T-helper 1 cell (primary cell): ENCODE measurements around the gene TTC23L.
"Not testable (repeated sequence)": the region's sequence is repeated elsewhere in the genome, so short reads cannot be mapped to it uniquely, and the experiment has no call there.

Experiments used
- DNase-seq, 5 donors: peaks; one replicate each; pipeline ENCODE4 v3.0.0-alpha.2; 2012 to 2020
- total RNA-seq, 4 donors: gene quantifications; one replicate each; lab custom pipeline; 2026; lab: John Stamatoyannopoulos, UW

The TTC23L gene, protein sequence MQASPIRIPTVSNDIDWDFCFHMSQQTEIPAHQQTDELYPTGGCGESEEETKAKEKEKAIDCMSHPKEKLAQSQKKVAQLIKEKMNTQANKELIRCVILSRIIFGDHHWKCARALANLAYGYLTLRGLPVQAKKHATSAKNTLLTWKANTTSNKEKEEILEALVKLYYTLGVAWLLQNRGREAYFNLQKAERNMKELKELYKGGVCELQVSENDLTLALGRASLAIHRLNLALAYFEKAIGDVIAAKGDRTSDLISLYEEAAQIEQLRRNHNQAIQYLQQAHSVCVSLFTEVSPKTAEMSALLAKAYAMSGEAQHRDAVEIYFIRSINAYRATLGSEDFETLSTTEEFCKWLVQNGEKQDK
- total RNA-seq, result 1.1 to 2.1 (median 1.5) reads per million in 4 donors

DNA sequence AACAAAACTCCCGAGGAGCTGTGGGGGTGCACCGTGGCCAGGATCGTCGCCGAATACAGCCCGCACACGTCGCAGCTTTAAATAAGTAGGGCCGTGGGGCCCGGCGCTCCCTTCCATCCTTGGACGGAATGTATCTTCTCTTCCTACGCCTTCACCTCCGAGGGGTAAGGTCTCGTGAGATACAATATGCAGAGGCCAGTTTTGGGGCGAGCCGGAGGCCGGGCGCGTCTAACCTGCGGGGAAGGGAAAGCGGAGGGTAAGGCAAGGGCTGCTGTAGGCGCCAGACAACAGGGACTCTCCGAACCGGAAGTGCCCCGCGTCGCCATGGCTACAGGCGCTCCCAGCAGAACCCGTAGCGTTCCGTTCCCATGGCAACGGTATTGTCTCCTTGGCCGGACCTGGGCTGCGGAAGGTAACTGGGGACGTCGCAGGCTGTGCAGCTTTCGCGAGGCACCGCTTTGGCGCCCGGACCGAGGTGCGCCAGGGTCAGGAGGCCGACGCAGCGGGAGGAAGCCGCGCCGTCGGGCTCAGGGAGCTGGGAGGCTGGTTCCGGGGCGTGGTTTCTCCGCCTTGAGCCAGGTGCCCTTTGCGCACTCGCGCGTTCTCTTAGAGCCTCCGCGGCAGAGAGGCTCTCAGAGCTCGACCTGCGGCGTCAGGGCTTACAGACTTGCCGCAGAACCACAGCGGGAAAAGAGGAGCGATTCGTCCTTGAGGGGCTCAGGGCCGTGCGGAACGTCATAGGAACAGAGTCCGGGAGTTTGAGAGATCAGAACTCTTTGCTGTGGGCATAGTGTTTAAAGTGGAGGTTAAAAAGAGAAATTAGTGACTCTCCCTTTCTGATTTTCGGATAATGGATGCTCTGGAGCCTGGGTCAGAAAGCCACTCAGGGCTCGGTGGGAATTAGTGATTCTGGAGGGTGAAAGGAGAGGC, at the start of gene TTC23L:
TSS of gene TTC23L (plus strand) at position 380 of the 930 bp plus-strand sequence. CDS start 1,508 bp downstream, outside the sequence.
- DNase-seq, result peak; percentile 86 to 91 (median 91)

DNA sequence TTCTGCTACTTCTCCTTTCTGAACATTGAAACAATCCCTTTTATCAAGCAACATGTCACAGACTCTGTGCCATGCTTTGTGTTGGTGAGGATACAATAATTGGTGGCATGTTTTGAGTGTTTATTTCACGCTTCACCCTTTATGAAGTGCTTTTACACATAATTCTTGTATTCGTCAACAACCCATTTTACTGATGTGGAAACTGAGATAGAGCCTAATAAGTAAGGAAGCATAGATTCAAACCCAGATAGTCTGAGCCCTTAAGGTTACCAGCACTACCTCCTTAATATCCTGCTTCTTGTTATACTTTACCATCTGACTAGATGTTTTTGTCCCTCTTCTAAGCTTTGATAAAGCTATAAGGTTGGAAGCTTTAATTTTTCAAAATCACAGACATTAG, 49.3 kb upstream of the TTC23L start:
- no peak for DNase-seq

DNA sequence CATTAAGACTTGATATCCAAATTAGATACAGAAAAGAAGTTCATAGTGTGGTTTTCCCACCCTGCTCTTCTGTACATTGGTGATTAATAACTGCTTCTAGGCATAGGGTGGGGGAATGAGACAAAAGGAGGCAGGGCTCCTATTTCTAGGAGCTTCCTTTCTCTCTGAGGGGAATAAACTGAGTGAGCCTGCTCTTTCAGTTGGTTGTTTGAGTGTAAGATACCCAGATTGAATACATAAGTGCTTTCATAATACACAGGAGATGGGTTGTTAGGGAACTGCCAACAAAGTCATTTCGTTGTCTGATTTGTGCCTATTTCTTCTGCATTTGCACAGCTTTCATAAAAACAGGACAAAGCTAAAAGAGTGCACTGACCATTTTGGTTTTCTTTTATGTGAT, 48.9 kb upstream of the TTC23L start:
- DNase-seq, result no peak

DNA sequence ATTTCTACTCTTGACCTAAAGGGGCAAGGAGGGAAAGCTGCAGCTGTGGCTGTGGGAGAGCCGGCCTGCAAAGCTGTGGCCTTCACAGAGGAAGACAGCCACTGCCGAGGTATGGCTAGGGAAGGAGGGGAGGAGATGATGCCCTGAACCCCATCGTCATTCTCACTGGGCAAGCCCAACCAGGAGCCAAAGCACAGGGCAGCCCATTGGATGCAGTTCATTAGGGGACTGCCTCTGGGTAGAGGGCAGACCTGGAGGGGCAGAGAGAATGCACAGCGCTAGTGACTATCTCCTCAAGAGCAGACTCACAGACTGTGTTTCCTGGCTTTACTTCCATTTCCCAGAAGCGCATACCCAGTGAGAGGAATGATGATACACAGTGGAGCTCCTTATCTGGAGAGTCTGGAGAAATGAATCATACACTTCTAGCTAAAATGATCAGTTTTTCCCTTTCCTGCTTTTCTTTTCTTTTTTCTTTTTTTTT, 47.2 kb upstream of the TTC23L start:
- DNase-seq, result no peak

DNA sequence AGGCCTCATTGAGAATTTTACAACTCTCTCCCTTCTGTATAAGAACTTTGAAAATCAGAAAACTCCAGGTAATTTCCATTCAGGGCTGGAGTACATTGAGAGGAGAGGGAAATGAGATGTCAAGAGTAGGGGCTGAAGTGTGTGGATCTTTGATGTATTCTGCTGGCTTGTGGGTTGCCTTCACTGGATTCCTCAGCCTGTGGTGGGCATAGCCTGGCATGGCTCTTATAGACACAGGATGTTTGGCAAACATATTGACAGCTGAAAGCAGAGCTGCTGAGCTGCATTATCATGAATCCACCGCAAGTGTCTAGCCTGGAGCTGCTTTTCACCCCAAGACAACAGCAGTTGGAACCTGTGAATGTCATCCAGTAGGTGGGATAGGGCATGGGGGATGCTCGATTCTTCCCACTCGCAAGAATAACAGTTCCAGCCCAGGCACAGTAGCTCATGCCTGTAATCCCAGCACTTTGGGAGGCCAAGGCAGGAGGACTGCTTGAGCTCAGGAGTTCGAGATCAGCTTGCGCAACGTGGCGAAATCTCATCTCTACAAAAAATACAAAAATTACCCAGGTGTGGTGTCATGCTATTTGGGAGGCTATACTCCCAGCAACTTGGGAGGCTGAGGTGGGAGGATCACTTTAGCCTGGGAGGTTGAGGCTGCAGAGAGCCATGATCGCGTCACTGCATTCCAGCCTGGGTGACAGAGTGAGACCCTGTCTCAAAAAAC, 36.0 kb upstream of the TTC23L start:
- DNase-seq, result no peak

DNA sequence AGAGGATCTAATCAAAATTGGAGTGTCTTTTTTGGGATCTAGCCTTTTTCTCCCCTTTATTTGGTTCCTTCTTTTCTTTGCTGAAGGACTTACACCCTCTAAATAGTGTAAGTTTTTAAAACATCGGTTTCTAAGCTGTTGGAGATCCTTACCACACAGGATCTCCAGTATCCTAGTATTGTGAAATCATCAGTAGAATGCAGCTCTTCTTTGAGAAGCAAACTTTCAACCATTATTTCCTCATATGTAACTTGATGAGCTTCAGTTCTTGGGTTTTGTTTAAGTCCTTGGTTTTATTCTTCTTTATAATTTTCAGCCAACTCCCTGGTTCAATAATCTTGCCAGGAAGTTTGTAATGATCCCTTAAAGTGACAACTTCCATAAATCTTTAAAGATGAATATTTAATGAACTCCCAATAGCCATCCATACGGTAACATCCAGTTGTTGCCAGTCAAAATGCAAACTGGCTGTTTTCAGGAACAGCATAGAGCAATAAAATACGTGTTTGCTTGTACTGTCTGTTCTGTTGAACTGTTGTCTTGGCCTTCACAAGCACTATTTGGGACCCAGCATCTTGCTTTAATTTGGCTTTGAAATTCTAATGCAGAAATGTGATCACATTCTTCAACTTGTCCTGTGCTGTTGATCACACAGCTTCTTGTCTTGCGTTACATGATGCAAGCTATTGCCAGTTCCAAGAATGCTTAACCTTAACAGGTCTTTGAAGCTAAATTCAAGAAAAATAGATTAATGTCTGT, 34.8 kb upstream of the TTC23L start:
- no peak for DNase-seq

DNA sequence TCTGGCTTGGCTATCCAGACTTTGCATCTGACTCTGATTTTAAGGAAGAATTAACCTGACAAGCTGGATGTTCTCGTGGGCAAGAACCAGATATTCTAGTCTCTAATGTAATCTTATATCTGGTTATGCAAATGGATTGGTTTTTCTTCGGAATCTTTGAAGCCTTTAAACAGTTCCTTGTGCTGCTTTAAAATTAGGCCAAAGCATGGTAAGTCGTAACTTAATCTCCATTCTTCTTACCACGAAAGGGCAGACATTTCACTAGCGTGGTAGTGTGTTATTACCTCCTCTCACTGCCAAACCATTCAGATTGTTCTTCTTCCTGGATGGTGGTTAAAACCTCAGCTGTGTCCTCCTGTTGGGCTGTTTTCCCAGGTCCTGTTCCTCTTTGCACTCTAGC, 34.1 kb upstream of the TTC23L start:
- no peak for DNase-seq

DNA sequence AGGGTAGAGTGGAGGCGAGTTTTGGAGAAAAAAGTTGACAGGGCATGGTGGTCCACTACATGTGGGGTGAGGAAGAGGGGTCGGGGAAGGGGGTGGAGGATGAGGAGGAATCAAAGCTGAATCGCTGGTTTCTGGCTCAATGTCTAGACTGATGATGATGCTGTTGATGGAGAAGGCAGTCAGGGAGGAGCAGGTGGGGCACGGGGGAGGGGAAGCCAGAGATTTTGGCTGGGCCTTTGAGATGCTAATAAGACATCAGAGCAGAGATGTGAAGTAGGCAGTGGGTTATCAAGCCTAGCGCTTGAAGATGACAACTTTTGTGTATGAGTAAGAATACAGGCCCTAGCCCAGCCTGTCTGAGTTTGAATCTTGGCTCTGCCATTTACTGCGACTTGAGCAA, 32.4 kb upstream of the TTC23L start:
- no peak for DNase-seq

DNA sequence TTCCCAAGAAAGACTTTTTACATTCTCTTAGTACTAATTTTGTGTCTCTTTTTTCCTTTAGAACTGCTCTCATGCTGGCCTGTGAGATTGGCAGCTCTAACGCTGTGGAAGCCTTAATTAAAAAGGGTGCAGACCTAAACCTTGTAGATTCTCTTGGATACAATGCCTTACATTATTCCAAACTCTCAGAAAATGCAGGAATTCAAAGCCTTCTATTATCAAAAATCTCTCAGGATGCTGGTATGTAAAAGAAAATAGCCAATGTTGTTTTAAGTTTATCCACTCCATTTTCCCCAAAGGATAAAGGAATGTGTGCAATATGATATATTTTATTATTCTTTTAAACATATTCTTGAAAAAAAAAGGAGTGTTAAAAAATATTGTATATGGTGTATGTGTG, 27.3 kb upstream of the TTC23L start:
- DNase-seq, result no peak

DNA sequence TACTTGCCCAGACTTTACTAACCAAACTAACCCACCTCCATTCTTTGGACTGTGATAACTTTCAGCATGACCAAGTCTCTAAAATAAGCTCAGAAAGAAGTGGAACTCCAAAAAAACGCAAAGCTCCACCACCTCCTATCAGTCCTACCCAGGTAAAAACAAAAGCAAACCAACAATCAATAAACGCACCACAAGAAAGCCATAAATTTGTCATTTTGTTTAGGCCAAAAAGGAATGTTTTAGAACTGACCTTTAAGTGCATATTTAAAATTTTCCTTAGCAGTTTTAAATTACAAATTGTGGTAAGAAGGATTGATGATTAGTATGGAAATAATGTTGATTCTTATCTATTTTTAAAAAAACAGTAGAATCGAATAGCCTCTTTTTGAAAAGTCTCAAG, 25.5 kb upstream of the TTC23L start:
- DNase-seq, result no peak

DNA sequence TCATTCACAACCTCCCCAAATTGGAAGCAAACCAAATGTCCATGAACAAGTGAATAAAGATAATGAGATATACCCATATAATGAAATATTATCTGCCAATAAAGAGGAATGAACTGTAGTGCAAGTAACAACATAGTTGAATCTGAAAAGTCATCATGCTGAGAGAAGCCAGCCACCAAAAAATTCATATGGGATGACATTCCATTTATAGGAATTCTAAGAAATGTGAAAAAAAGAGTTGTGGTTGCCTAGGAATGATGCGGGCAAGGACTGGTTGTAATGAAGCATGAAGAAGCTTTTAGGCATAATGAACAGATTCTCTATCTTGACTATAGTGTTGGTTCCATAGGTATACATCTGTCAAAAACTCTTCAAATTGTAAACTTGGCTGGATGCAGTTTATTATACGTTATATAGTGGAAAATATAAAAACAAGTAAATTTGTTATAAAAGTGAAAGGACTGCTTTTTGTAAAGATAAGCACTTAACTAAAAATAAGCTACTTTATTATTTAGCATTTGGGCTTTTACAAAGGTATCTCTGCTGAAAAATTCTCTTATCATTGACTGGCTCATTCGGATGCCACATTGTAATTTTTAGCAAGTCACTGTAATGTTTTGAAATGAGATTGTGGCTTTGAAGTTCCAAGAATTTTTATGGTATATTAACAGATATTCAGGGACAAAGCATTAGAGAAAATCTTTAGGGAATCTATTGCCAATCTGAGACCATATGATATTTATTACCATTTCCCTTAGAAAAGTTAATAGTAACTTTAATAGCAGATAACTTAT, 21.2 kb upstream of the TTC23L start:
- no peak for DNase-seq

DNA sequence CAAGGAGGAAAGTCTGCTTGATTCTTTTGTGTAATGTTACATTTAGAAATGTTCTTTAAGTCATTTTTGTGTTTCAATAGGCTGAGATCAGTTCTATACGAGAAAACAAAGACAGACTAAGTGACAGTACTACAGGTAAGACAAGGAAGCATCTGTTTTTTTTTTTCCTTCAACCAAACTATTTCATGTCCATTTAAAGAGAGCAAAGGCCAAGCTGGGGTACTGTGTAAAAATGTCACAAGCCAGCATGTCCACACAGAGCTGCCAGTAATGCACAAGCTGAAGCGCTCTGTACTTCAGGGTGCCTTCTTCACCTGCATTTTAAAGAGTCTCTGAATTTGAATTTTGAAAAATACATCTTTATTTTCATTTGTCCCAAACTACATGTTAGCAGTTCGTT, 20.2 kb upstream of the TTC23L start:
- DNase-seq, result no peak

DNA sequence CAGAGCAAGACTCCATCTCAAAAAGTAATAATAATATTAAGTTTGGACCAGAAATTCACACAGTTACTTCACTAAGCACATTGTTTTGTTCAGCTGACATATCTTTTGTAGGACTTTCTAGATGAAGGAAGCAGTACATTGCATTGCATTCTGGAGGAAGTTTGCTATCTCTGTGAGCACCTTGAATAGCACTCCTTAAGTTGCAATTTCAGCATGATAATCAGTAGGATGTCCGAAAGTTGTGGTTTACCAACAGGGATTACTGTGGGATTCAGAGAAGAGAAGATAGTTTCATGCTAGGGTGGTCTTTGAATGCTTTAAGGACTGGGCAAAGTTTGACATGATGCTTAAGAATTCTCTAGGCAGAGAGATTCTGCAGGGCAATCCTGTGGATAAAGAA, 18.4 kb upstream of the TTC23L start:
- DNase-seq, result no peak

DNA sequence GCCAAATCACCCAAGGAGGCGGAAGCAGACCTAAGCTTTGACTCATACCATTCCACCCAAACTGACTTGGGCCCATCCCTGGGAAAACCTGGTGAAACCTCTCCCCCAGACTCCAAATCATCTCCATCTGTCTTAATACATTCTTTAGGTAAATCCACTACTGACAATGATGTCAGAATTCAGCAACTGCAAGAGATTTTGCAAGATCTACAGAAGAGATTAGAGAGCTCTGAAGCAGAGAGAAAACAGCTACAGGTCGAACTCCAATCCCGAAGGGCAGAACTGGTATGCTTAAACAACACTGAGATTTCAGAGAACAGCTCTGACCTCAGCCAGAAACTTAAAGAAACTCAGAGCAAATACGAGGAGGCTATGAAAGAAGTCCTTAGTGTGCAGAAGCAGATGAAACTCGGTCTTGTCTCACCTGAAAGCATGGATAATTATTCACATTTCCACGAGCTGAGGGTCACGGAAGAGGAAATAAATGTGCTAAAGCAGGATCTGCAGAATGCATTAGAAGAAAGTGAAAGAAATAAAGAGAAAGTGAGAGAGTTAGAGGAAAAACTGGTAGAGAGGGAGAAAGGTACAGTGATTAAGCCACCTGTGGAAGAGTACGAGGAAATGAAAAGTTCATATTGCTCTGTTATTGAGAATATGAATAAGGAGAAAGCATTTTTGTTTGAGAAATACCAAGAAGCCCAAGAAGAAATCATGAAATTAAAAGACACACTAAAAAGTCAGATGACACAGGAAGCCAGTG, 15.8 kb upstream of the TTC23L start:
- DNase-seq, result no peak

DNA sequence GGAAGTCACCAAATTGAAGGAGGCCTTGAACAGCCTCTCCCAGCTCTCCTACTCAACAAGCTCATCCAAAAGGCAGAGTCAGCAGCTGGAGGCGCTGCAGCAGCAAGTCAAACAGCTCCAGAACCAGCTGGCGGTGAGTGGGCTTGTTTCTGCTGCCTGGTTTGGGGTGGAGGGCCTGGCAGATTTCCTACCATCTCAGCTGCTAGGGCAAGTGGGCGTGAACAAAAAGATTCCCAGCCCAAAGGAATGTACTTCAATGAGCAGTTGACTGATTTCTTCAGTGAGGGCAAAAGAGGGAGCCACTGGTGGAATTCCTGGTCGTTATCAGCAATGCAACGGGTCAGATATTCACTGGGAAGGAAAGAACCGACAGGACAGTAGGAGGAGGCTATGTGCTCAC, 12.6 kb upstream of the TTC23L start:
- no peak for DNase-seq

DNA sequence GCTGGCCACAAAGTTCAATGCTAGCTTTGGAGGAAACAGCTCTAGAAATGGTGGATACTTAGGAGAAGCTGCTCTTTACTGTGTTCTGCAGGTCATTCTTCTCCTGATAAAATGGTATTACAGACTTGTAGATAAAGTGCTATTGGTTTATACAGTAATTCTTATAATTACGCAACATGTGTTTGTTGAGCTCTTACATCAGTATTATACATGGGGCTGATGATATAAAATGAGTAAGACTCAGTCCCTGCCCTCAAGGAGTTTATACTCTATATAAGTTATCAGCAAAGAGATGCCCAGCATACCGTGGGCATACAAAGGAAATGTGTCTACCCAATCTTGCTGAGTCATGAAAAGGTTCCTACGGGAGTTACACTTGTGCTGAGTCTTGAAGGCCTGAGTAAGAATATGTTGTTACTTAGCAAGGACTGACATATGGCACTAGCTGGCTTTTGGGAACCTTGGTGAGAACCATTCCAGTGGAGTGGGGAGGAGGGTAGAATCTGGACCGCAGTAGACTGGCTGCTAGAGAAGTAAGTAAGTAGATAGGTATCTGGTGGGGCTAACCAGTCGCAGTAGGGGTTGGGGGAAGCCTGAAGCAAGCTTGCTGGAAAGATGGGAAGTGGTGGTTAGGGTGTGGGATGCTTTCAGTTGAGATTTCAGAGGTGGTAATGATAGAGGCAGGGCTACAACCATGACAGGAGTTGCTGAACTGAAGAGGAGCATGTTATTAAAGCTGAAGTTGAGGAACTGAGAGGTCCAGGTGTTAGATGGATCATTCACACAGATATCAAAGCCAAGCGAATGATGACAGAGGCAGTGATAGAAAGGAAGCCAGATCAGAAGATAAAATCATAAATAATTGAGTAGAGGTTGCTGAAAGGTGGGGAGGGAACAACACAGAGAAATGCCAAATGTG, 11.1 kb upstream of the TTC23L start:
- DNase-seq, result no peak

DNA sequence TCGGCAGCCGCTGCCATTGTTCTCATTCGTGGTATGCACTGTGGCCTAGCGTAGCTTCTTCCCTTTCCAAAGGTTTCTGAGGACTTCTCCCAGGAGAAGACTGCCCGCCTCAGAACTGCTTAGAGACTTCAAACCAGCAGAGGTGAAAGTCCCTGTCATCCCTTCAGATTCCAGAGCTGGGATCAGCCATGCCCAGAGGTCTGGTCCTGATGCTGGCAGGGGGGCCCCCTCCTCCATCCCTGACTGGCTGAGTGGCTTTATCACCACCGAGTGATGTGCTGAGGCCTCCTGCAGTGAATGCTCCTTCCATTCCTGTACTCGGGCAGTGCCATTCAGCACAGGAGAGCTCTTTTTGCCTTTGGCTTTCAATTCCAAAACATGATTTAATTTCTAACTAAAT, 8.1 kb upstream of the TTC23L start:
- not testable (repeated sequence) for DNase-seq

DNA sequence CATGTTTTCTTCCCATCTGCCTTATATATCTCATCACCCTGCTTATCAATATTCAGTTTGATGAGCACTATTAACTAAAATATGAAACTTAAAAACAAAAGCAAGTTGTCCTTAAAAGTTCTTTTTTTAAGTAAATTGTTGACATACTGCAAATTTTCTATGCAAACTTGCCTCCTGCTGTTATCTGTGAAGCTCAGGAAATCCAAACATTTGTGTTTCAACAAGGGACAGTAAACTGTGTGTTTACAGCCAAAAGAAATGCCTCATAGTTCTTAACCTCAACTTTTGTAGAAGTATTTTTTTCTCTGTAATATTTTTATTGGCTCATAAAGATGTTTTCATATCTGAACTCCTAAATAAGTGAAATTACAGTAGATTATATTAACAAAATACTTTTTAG, 7.7 kb upstream of the TTC23L start:
- no peak for DNase-seq

DNA sequence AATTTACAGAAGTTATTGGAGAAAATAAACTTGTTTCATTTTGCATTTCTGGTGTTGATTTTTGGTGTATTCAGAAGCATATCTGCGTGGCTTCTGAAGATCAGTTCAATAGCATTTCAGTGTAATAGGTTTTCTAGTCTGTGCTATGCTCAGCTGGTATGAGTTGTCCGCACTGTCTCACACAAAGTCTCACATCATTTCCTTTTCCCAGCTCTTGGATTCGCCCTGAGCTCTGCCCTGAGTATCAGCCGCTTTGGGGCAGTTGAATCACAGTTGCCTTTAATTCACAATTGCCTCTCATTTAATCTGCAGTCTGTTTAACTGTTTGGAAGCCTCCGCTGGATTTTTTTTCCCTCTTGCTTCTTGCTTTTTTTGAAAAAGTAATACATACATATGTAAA, 6.4 kb upstream of the TTC23L start:
- DNase-seq, result no peak
